Fibroblast of mammary gland (primary cell): ENCODE results near the gene CRHR2.

Experiments
- DNase-seq: peaks from one replicate; pipeline ENCODE4 v3.0.0-alpha.2; 2010; ENCODE audit warnings: low read depth
- H3K4me3 ChIP-seq: 2 replicates; pipeline ENCODE4 v1.5.1; 2011; ENCODE audit warnings: low read depth, mild to moderate bottlenecking, low read length, moderate library complexity; ENCODE audit not compliant: control insufficient read depth
- TF ChIP-seq, protein P1 (sequence below): conservative IDR thresholded peaks from 2 replicates; pipeline ENCODE4 v1.5.1; 2011; ENCODE audit warnings: low read depth, low read length, inconsistent platforms; ENCODE audit not compliant: control insufficient read depth, insufficient read depth

The CRHR2 gene

DNA sequence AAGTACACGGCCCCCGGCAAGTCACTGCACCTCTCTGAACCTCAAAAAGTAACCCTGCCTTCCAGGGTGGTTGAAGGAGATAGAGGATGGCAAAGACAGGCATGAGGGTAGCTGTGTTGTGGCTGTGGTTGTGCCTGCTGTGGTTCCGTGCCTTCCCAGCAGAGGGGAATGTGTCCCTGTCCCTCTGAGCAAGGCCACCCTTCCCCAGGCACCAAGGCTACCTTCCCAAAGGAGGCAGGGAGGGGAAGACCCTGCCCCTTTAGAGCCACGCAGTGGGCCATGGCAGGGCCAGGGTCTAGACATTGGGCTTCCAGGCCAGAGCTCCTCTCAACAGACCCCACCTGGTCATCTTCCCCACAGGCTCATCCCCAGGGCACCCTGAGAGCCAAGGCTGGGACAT, 18.8 kb downstream of the CRHR2 start:
- TF ChIP-seq, protein P1, sequence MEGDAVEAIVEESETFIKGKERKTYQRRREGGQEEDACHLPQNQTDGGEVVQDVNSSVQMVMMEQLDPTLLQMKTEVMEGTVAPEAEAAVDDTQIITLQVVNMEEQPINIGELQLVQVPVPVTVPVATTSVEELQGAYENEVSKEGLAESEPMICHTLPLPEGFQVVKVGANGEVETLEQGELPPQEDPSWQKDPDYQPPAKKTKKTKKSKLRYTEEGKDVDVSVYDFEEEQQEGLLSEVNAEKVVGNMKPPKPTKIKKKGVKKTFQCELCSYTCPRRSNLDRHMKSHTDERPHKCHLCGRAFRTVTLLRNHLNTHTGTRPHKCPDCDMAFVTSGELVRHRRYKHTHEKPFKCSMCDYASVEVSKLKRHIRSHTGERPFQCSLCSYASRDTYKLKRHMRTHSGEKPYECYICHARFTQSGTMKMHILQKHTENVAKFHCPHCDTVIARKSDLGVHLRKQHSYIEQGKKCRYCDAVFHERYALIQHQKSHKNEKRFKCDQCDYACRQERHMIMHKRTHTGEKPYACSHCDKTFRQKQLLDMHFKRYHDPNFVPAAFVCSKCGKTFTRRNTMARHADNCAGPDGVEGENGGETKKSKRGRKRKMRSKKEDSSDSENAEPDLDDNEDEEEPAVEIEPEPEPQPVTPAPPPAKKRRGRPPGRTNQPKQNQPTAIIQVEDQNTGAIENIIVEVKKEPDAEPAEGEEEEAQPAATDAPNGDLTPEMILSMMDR, result no peak
- DNase-seq, result no peak
- H3K4me3 ChIP-seq, result no peak overlapping the region

DNA sequence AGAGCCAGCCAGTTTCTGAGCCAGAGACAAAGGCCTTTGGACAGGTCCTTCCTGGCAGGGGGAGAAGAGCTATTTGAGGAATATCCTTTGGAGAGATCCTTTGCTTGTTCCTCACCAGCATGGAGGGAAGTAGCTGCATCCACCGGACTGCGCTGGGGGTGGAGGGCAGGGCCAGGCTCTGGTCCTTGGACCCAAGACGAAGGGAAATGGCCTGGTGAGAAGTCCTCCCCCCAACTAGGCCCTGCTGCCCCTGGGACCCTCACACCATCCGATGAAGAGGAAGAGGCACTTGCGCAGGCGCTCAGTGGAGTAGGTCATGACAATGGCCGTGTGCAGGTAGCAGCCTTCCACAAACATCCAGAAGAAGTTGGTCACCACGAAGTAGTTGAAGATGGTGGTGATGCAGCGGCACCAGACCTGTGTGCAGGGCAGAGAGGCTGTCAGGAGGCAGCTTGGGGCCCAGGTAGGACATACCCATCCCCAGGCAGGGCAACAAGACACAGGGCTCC, 19.8 kb downstream of the CRHR2 start:
- TF ChIP-seq, protein P1, result no peak
- DNase-seq, result no peak
- no peak overlapping the region for H3K4me3 ChIP-seq

DNA sequence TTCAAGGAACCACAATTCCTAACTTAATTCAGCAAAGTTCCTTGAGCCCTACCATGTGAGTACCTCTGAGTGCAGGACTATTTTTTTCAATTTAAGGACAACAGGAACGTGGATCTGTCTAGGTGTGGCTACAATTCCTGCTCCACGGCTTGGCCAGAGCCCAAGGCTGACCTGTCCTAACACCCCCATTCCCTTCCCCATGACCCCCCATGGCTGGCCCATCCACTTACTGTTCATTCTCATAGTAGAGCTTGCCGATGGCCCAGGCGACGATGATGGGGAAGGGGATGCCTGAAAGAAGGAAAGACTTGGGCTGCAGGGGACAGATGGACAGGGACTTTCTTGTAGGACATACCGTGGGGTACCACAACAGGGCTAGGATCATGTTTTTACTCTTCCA, 20.3 kb downstream of the CRHR2 start:
- TF ChIP-seq, protein P1, result no peak
- no peak overlapping the region for H3K4me3 ChIP-seq
- DNase-seq, result no peak

DNA sequence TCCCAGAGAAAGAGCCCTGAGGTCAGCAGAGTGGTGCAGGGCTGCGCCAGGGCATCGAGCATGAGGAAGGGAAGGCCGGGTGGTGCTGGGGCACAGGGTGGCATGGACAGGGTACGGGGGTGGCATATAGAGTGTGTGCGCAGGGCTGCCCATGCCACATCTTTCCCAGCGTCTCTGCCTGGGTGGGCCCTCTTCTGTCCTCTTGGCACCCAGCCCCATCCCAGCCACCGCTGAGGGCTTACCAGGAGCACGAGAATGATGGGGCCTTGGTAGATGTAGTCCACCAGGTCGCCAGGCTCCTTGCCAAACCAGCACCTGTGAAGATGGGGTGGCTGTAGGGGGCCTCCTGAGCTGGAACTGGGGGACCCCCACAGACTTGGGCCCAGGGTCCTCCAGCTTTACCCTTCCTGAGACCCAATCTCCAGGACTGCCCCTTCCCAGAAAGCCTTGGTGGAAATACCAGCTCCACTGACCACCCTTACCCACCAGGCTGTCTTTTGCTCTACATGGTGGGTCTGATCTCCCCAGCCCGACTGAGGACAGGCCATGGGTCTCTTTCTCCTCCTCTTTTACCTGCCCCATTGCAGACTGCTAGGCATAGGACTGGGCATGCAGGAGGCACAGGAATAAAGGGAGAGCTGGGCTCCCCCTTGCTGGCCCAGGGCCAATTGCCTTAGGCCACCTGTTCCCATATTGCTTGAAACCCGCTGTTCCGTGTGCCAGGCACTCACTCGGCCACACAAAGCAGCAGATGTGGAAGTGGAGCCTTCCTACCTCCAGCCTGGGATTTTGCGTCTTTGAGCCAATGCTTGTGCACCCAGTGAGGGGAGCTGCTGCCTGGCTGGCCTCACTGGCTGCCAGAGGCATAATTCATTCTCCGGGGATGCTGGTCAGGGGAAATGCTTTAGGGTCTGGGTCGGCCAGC, 21.7 kb downstream of the CRHR2 start:
- TF ChIP-seq, protein P1, result no peak
- H3K4me3 ChIP-seq, result no peak overlapping the region
- no peak for DNase-seq

DNA sequence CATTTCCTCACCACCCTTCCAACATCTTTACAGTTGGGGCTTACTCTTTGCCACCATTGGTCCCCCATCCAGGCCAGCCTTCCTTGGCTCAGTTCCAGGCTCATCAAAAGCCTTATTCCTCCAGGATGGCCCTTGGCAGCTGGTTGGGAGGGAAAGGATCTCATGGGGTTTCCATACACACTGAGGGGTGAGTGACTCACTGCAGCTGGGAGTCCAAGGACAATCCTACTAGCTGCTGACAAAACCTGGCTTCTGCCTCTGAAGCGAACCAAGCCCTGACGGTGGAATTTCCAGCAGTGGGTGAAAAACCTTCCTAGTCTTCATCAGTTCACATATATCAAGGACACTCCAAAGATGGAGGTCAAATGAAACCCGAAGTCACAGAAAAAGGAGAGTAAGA, 22.9 kb downstream of the CRHR2 start:
- peak; percentile 57 for DNase-seq
- no peak overlapping the region for H3K4me3 ChIP-seq
- TF ChIP-seq, protein P1, result no peak

DNA sequence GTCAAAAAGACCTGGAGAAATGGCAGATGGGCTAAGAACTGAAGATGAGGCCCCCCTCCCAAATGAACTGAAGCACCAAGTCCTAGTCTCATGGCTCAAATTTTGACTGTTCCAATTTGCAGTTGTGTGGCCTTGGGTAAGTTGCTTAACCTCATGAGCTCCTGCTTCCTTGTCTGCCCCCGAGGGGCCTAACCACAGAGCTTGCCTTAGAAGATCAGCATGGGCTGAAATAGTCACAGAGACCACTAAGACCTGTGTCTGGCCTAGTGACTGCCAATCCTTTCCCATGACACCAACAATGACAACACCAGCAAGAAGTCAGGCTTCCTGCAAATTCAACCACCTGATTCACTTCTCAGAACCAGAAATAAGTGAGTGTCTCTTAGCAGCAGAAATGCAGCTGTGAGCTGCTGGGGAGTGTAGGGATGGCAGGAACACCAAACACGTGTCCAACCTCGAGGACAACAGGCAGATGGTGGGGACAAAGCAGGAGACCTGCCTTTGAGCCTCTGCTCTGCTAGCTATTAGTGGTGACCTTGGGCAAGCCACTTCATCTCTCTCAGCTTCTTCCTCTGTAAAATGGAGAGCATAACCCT, 23.7 kb downstream of the CRHR2 start:
- no peak for DNase-seq
- no peak overlapping the region for H3K4me3 ChIP-seq
- TF ChIP-seq, protein P1, result no peak
